K562 (cell line): Measurements from ENCODE around the gene DPM2. TPM values are rescaled to one million over a fixed set of nuclear protein-coding genes. Genes with fewer than 3 reads are reported as not detected.
A peak's percentile ranks its signal among the peaks of the same experiment; 100 is the strongest.

Experiments used
- BRCA1 ChIP-seq, 2 experiments: fragments of 450-650 bp in 1 of 2; sonication (generic) in 1 of 2; formaldehyde crosslinking in 1 of 2; IDR thresholded peaks; 2 replicates each; pipeline versions ENCODE4 v1.5.0 to v1.6.1; 2017 to 2020; ENCODE audit warnings: mild to moderate bottlenecking in 1 of 2, missing genetic modification reagents in 1 of 2
- ETS1 ChIP-seq: conservative IDR thresholded peaks from 2 replicates; pipeline ENCODE4 v1.6.1; 2011; ENCODE audit warnings: low read depth, mild to moderate bottlenecking, low read length; ENCODE audit not compliant: control insufficient read depth
- ETV5 ChIP-seq: sonication (generic); formaldehyde crosslinking; IDR thresholded peaks from 2 replicates; pipeline ENCODE4 v1.4.0; 2020; ENCODE audit warnings: low read depth, mild to moderate bottlenecking, missing genetic modification reagents
- HCFC1 ChIP-seq: IDR thresholded peaks from 2 replicates; pipeline ENCODE4 v1.6.1; 2012; ENCODE audit warnings: low read depth, low read length, improper control_type of control experiment
- L3MBTL2 ChIP-seq: fragments of 450-650 bp; IDR thresholded peaks from 2 replicates; pipeline ENCODE4 v1.6.1; 2016; ENCODE audit warnings: mild to moderate bottlenecking, moderate library complexity
- LCOR ChIP-seq: sonication (generic); formaldehyde crosslinking; IDR thresholded peaks from 2 replicates; pipeline ENCODE4 v1.8.0; 2022; ENCODE audit warnings: mild to moderate bottlenecking, missing genetic modification reagents
- NFATC3 ChIP-seq: fragments of 450-650 bp; IDR thresholded peaks from 2 replicates; pipeline ENCODE4 v1.6.1; 2017; ENCODE audit warnings: mild to moderate bottlenecking
- NR2C1 ChIP-seq, 2 experiments: fragments of 450-650 bp; IDR thresholded peaks; 2 replicates each; pipeline ENCODE4 v1.6.1; 2017; ENCODE audit warnings: mild to moderate bottlenecking in 2 of 2, antibody characterized with exemption in 1 of 2, inconsistent platforms in 1 of 2, missing compliant biosample characterization in 1 of 2, missing genetic modification characterization in 1 of 2
- NRF1 ChIP-seq, 2 experiments: fragments of 450-650 bp; IDR thresholded peaks in 1 of 2; conservative IDR thresholded peaks in 1 of 2; 2 replicates each; pipeline ENCODE4 v1.6.1; 2014; ENCODE audit warnings: mild to moderate bottlenecking in 2 of 2
- RNF219 ChIP-seq: fragments of 250-450 bp; sonication (Bioruptor Pico); IDR thresholded peaks from 2 replicates; pipeline ENCODE4 v1.5.0; 2022; ENCODE audit warnings: mild to moderate bottlenecking
- SMARCA4 ChIP-seq: fragments of 450-650 bp; IDR thresholded peaks from 2 replicates; pipeline ENCODE4 v1.6.1; 2016
- TFAP4 ChIP-seq: sonication (generic); formaldehyde crosslinking; IDR thresholded peaks from 2 replicates; pipeline ENCODE4 v1.8.0; 2022; ENCODE audit warnings: missing genetic modification reagents, mild to moderate bottlenecking, moderate library complexity, borderline replicate concordance
- ZNF134 ChIP-seq: fragments of 250-450 bp; sonication (Bioruptor Pico); conservative IDR thresholded peaks from 2 replicates; pipeline ENCODE4 v1.4.0; 2020
- ZNF449 ChIP-seq: fragments of 250-450 bp; sonication (Bioruptor Pico); IDR thresholded peaks from 2 replicates; pipeline ENCODE4 v1.8.0; 2022; ENCODE audit warnings: moderate library complexity, mild to moderate bottlenecking, inconsistent platforms
- ZNF584 ChIP-seq: fragments of 200-800 bp; sonication (Bioruptor generic); IDR thresholded peaks from 2 replicates; pipeline ENCODE4 v1.6.1; 2016; ENCODE audit warnings: low read depth, mild to moderate bottlenecking, missing genetic modification characterization, missing compliant biosample characterization
- ZNF655 ChIP-seq: fragments of 250-450 bp; sonication (Bioruptor Pico); IDR thresholded peaks from 2 replicates; pipeline ENCODE4 v1.5.0; 2021
- ZNF740 ChIP-seq, 3 experiments: fragments of 200-800 bp in 1 of 3; sonication (Bioruptor generic) in 1 of 3; sonication (generic) in 1 of 3; formaldehyde crosslinking in 1 of 3; IDR thresholded peaks; 2 replicates each; pipeline versions ENCODE4 v1.6.1 to v1.8.0; 2016 to 2022; ENCODE audit warnings: mild to moderate bottlenecking in 2 of 3, missing compliant biosample characterization in 2 of 3, missing genetic modification characterization in 2 of 3, missing genetic modification reagents in 1 of 3
- polyA plus RNA-seq, 8 experiments: library from polyadenylated mRNA; depleted of rRNA in 4 of 8; stranded (reverse) in 5 of 8; unstranded in 3 of 8; fragments of >200 nt; fragmentation: Nextera tagmentation in 2 of 8; fragmentation: Illumina TruSeq in 1 of 8; extraction: Ambion mirVana in 2 of 8; extraction: Trizol in 1 of 8; gene quantifications; 2 replicates each; pipeline versions ENCODE4 v1.2.1 to v1.2.3, GENCODE V29; 2011 to 2014; ENCODE audit warnings: inconsistent platforms in 1 of 8, missing spikeins in 1 of 8
- total RNA-seq, 7 experiments: library from RNA; depleted of rRNA in 6 of 7; stranded (reverse); fragments of >200 nt in 6 of 7; fragmentation: Illumina TruSeq in 2 of 7; extraction: Trizol in 2 of 7; gene quantifications; 2 replicates each; pipeline versions ENCODE4 v1.2.1 to v1.2.3, GENCODE V29; 2011 to 2021; ENCODE audit warnings: low replicate concordance in 1 of 7

The DPM2 gene
- total and polyA plus RNA-seq, 9 of the 15 experiments (the other 6 are each of a cell fraction or from before 2014, with no cell fraction given): 43.5 to 126 (median 71.1) TPM

GRCh38 chr9:127937388-127938297, at the start of gene DPM2 (continued):
- TF ChIP-seq ZNF740 (CRISPR knock-in tag; IDR thresholded peaks at IDR 0.05) (no peak), ZNF740 (tag; IDR thresholded peaks at IDR 0.05) (no peak), NFATC3 (no peak), NR2C1 (IDR thresholded peaks at IDR 0.05) (no peak), NR2C1 (tag; IDR thresholded peaks at IDR 0.05) (peak; percentile 93), BRCA1 (IDR thresholded peaks at IDR 0.05) (no peak), BRCA1 (CRISPR knock-in tag; IDR thresholded peaks at IDR 0.05) (peak; percentile 69; the same call in 1 of the 2 replicates), NRF1 (conservative IDR thresholded peaks at IDR 0.05 in 1 of 2, IDR thresholded peaks at IDR 0.05 in 1 of 2) (peak; percentile 62 to 69), SMARCA4 (no peak), ZNF584 (CRISPR knock-in tag) (no peak), L3MBTL2 (0 out of 2 replicates have a peak, but pooled peaks have one; percentile 27), RNF219 (no peak), TFAP4 (CRISPR knock-in tag) (peak; percentile 78), HCFC1 (peak; percentile 98), LCOR (0 out of 2 replicates have a peak, but pooled peaks have one; percentile 58), ZNF449 (no peak), ZNF655 (CRISPR knock-in tag) (no peak), ETS1 (peak; percentile 96), ZNF134 (CRISPR knock-in tag) (no peak), ETV5 (peak; percentile 72; the same call in 1 of the 2 replicates)
